HG03159 (cell line): Measurements from ENCODE around the gene ITPKB.
"Not testable (repeated sequence)": the region's sequence is repeated elsewhere in the genome, so short reads cannot be mapped to it uniquely, and the experiment has no call there.

Source experiments
- ATAC-seq: cut with Tn5 transposase; IDR thresholded peaks from one replicate; pipeline ENCODE4 v1.9.1; 2021; ENCODE audit warnings: mild to moderate bottlenecking, moderate library complexity; ENCODE audit not compliant: unreplicated experiment

Gene ITPKB

DNA sequence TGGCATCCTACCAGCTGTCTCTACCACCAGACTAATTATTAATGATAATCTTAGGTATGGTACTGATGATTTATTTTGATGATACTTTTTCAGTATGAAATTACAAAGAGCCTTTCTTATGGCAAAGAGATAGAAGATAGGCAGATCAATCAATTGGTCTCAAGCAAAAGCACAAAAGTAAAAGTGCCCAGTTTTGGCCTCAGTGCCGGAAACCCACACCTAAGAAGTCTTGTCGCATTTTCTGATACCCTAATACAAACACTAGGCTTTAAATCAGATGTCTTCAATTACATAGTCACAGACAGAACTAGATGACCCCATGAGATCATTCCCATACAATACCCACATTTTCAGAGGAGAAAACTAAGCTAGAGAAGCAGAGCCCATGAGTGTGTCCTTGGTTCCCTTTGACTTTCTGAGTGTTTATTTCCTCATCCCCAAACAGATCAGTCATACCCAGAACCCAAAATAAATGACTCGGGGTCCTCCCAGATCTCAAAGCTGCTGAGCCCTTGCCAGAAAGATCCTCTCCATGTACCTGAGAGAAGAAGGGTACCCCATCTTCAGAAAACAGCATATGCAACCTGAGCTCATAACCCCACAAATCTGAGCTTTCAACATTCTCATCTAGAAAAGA, 7.7 kb downstream of the ITPKB start:
- ATAC-seq, result no peak

- no peak for ATAC-seq
These were observed 8.2 kb downstream of the ITPKB start for GRCh38 chr1:226730836-226731235.

DNA sequence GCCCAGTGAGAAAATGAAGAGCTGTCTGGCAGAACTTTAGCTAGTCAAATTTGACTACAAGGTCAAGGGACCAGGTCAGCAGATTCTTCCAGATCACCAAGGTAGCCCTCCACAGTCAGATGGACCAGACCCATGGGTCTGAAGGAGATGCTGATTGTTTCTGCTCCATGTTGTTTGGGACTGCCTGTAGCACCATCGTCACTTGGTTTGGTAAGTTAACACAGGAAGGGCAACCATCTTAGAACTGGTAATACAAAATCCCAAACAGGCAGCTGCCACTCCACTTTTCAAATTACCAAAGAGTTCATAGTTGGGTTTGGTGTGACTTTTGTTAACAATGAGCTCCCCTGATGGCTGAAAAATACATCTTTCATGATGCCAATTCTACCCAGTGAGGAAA, 9.0 kb downstream of the ITPKB start:
- no peak for ATAC-seq

DNA sequence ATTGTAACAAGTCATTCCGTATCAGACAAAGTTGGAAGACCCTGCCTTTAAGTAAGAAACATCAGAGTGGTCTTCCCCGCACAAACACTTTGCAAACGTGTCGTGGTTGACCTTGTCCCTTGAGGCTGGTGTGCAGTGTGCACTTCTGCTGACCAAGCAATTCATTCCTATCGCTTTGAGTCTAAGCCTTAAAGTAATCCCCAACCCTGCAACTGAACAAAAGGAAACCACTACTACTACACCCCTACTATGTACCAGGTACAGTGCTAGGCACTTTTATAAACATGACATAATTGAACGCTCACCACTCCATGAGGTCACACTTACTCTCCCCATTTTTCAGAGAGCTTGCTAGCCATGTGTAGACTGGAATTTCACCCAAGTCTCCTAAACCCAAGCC, 10.6 kb downstream of the ITPKB start:
- no peak for ATAC-seq

- ATAC-seq, result no peak
These were observed 13.2 kb downstream of the ITPKB start for GRCh38 chr1:226725897-226726267.

GRCh38 chr1:226723657-226724532, 15.2 kb downstream of the ITPKB start:
- ATAC-seq, result no peak

DNA sequence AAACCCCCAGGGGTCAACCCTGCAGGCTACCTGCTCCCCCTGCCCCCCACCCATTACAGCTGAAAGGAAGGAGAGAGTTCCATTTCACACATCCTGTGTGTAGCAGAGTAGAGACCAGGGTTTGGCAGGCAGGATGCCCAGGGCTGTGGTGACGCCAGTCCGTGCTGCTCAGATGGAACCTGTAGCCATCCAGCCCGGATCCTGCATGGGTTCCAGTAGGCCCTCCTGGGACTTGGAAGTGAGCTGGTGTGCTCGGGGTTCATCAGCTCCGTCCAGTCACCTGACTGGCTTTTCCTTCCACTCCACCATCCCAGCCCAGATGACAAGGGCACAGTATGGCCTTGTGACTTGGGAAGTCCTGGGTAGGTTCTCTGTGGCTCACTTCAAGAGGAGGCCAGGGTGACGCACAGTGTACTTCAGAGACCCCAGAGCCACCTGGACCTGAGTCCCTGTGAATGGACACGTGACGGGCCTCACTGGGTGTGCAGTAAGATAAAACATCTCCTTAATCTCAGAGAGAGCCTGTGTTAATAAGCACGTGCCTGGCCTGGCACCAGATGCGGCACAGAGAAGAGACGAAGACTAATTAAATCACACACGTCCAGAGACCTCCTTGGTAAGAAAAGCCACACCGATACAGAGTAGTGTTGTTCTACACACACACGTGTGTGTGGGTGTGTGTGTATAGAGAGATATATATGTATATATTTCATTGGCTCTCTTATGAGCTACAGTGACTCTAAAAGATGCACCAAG, 16.0 kb downstream of the ITPKB start:
- no peak for ATAC-seq

- no peak for ATAC-seq
These were observed 16.7 kb downstream of the ITPKB start for GRCh38 chr1:226722240-226722900.

DNA sequence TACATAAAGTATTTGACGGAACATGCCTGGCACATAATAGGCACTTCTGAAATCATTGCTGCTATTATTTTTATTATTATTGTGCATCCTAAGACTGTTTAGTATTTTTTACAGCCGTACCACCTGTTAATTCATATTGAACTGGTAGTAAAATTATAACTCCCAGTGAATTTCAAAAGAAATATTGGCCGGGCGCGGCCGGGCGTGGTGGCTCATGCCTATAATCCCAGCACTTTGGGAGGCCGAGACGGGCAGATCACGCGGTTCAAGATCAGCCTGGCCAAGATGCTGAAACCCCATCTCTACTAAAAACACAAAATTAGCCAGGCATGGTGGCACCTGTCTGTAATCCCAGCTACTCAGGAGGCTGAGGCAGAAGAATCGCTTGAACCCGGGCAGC, 18.5 kb downstream of the ITPKB start:
- ATAC-seq, result not testable (repeated sequence)

DNA sequence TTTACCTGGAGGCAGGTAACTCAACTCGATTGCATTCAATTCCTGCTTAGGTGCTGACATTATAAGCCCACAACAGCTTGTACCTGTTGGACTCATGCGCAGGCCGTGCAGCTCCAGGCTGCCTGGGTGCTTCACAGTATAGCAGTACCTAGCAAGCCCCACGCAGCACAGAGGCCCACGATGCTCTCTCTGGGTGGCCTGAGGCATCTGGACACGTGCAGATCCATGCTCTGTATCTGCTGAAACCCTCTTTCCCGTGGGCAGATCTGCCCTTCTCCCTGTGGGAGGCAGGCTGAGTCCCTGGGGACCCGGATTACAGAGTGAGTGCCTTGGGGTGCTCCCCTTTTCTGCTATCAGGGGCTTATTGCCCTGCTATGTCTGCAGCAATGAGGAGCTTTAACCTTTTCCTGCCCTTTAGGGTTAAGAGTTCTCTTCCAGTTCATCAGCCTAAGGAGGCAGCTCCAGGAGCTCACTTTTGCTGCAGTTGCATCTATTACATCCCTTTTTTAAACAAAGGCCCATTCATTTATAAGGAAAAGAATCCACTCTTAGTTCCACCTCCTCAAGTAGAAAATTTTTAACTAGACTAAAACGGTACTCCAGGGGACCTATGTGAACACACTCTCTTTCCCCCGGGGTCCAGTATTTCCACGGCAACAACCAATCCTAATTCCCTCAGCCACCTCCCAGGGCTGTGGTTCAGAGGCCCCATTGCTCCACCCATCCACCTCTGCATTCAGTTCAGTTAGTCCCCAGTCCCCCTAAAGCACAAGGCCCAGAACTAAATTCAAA, 19.3 kb downstream of the ITPKB start:
- ATAC-seq, result no peak

- no peak for ATAC-seq
These were observed 21.7 kb downstream of the ITPKB start for GRCh38 chr1:226717256-226717909.

- no peak for ATAC-seq
These were observed 22.5 kb downstream of the ITPKB start for GRCh38 chr1:226716577-226716976.

DNA sequence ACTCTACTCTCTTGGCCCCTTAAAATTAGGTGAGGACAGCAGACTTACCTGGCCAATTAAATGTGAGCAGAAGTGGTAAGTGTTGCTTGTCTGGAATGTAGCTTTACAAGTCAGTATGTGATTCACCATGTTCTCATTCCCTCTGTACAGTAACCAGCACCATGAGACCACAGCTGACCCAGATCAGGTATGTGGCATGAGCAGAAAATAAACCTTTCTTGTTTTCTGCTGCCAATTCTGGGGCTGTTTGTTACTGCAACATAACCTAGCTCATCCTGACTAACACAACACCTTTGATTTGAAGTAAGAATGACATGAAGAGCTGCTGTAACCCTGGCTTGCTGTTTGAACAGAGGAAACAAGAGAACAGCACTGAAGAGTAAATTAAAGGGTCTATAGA, 24.9 kb downstream of the ITPKB start:
- ATAC-seq, result no peak

- ATAC-seq, result no peak
These were observed 26.2 kb downstream of the ITPKB start for GRCh38 chr1:226712742-226713419.

DNA sequence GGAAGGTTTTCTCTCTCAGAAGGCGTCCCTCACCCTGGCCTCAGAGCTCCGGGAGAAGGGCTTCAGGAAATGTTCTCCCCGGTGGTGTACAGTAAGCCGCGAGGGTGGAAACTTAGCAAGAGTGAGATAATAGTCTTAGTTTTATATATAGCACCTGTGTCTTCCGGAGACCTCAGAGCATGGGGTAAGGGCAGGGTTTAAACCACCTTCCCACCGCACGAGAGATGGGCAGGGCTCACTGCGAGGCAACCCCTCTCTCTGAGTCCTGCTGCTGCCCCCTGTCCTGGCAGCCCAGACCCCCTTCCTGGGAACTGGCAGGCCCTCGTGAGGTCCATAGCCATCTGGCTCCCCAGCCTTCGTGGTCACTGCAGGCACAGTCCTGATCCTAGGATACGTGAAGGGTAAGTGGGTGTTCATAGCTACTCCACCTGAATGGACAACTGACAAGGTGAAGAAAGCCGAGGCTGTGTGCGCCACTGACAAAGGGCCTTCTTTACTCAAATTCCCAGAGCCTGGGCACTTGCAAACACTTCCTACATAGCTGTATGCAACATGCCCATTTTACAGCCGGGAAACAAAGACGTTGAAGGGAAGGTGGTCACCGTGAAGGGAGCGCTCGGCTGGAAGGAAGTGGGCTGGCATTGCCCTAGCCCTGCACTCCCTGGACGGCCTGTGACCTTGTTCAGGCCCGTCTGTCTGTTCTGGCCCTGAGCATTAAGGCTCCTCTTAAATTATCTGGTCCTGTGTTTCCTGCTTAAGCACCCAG, 26.9 kb downstream of the ITPKB start:
- peak; percentile 69 for ATAC-seq

DNA sequence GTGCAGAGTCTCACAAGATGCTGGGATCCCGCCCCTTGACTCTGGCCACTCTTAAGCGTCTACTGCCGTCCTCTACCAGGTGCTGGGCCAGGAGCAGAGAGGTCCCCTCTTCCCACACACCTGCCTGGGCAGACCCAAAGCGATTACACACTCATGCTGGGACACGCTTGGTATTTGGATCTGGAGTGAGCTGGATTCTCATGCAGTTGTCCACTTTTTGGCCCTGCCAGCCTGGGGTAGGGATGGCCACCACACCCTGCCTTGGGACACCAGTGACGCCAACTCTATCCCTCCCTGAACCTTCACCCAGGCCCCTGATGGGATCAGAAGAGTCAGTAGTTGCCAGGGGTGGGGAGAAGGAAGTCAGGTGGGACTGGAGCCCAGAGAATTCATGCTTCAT, 28.6 kb downstream of the ITPKB start:
- ATAC-seq, result no peak

- no peak for ATAC-seq
These were observed 29.1 kb downstream of the ITPKB start for GRCh38 chr1:226709953-226710352.

- ATAC-seq, result no peak
These were observed 30.1 kb downstream of the ITPKB start for GRCh38 chr1:226708967-226709396.
